GM10266 (cell line): Measurements from ENCODE around the gene LZTS2.

Source experiments
- DNase-seq: peaks from one replicate; pipeline ENCODE4 v3.0.0; 2012; ENCODE audit errors: extremely low spot score
- CTCF ChIP-seq: IDR thresholded peaks from 2 replicates; pipeline ENCODE4 v1.5.1; 2012; ENCODE audit warnings: mild to moderate bottlenecking, low read depth; ENCODE audit not compliant: control insufficient read depth, insufficient read depth; ENCODE audit errors: missing control alignments

The LZTS2 gene

GRCh38 chr10:101053516-101053915 is 53.9 kb downstream of the LZTS2 start:
- DNase-seq = no peak
- no peak for TF ChIP-seq CTCF

- no peak for DNase-seq
Measured at GRCh38 chr10:101054351-101054750, 54.7 kb downstream of the LZTS2 start.

GRCh38 chr10:101054876-101055275 is 55.3 kb downstream of the LZTS2 start:
- DNase-seq = no peak
- no peak for TF ChIP-seq CTCF

More at GRCh38 chr10:101054351-101054750, 54.7 kb downstream of the LZTS2 start:
- TF ChIP-seq CTCF = no peak

GRCh38 chr10:101055411-101055810 is 55.8 kb downstream of the LZTS2 start:
- TF ChIP-seq CTCF = peak; percentile 6
- no peak for DNase-seq

GRCh38 chr10:101056365-101057151 is 57.0 kb downstream of the LZTS2 start:
- DNase-seq = no peak
- no peak for TF ChIP-seq CTCF
